H9 (cell line): ENCODE measurements around the gene DISC1. TPM values are rescaled to one million over a fixed set of nuclear protein-coding genes. Genes with fewer than 3 reads are reported as not detected.

Source experiments
- DNase-seq: peaks from one replicate; pipeline ENCODE4 v3.0.0-alpha.2; 2017
- H2AFZ ChIP-seq: one replicate; pipeline ENCODE4 v1.6.1; 2013; ENCODE audit warnings: mild to moderate bottlenecking, low read length, control low read depth, moderate library complexity
- H2AK5ac ChIP-seq: 2 replicates; pipeline ENCODE4 v1.6.1; 2013; ENCODE audit warnings: low read length, control low read depth, mixed read lengths; ENCODE audit not compliant: insufficient read length
- H2BK120ac ChIP-seq: one replicate; pipeline ENCODE4 v1.6.1; 2013; ENCODE audit warnings: low read depth, mild to moderate bottlenecking, low read length, control low read depth, inconsistent platforms; ENCODE audit not compliant: poor library complexity, severe bottlenecking
- H2BK12ac ChIP-seq: 2 replicates; pipeline ENCODE4 v1.6.1; 2013; ENCODE audit warnings: low read length, control low read depth, mixed read lengths, low read depth; ENCODE audit not compliant: insufficient read length
- H2BK15ac ChIP-seq: 2 replicates; pipeline ENCODE4 v1.6.1; 2013; ENCODE audit warnings: low read depth, low read length, control low read depth
- H2BK20ac ChIP-seq: one replicate; pipeline ENCODE4 v1.6.1; 2013; ENCODE audit warnings: low read depth, mild to moderate bottlenecking, low read length, control low read depth, inconsistent platforms; ENCODE audit not compliant: poor library complexity, severe bottlenecking
- H2BK5ac ChIP-seq: 2 replicates; pipeline ENCODE4 v1.6.1; 2013; ENCODE audit warnings: low read length, control low read depth, mixed read lengths; ENCODE audit not compliant: insufficient read length
- H3K14ac ChIP-seq: 2 replicates; pipeline ENCODE4 v1.6.1; 2013; ENCODE audit warnings: low read length, control low read depth; ENCODE audit not compliant: insufficient read depth
- H3K18ac ChIP-seq: 2 replicates; pipeline ENCODE4 v1.6.1; 2013; ENCODE audit warnings: low read depth, mild to moderate bottlenecking, mixed read lengths, low read length, control low read depth; ENCODE audit not compliant: insufficient read length
- H3K23ac ChIP-seq: 2 replicates; pipeline ENCODE4 v1.6.1; 2013; ENCODE audit warnings: low read length, control low read depth, mixed read lengths, low read depth; ENCODE audit not compliant: insufficient read length
- H3K23me2 ChIP-seq: 2 replicates; pipeline ENCODE4 v1.6.1; 2013; ENCODE audit warnings: low read depth, mild to moderate bottlenecking, mixed read lengths, low read length, control low read depth; ENCODE audit not compliant: insufficient read length, poor library complexity, severe bottlenecking
- H3K27ac ChIP-seq: 2 replicates; pipeline ENCODE4 v1.5.1; 2013; ENCODE audit warnings: low read length, control low read depth, mixed read lengths, low read depth; ENCODE audit not compliant: insufficient read length
- H3K27me3 ChIP-seq: 2 replicates; pipeline ENCODE4 v1.6.1; 2013; ENCODE audit warnings: low read length, control low read depth, inconsistent platforms; ENCODE audit not compliant: insufficient read depth
- H3K4ac ChIP-seq: 2 replicates; pipeline ENCODE4 v1.6.1; 2013; ENCODE audit warnings: low read depth, mild to moderate bottlenecking, control low read depth, inconsistent platforms, low read length, moderate library complexity
- H3K4me1 ChIP-seq: 2 replicates; pipeline ENCODE4 v1.6.1; 2013; ENCODE audit warnings: low read length, control low read depth, inconsistent platforms; ENCODE audit not compliant: insufficient read depth
- H3K4me2 ChIP-seq: 2 replicates; pipeline ENCODE4 v1.6.1; 2013; ENCODE audit warnings: low read length, control low read depth, mixed read lengths; ENCODE audit not compliant: insufficient read length, insufficient read depth
- H3K56ac ChIP-seq: 2 replicates; pipeline ENCODE4 v1.6.1; 2013; ENCODE audit warnings: low read depth, mild to moderate bottlenecking, mixed read lengths, low read length, control low read depth; ENCODE audit not compliant: insufficient read length
- H3K79me1 ChIP-seq: 2 replicates; pipeline ENCODE4 v1.6.1; 2013; ENCODE audit warnings: low read depth, mild to moderate bottlenecking, moderate library complexity, low read length, control low read depth, inconsistent platforms; ENCODE audit not compliant: insufficient read depth, poor library complexity, severe bottlenecking
- H3K79me2 ChIP-seq: 2 replicates; pipeline ENCODE4 v1.6.1; 2013; ENCODE audit warnings: low read length, control low read depth, inconsistent platforms; ENCODE audit not compliant: insufficient read depth
- H3K9ac ChIP-seq: 2 replicates; pipeline ENCODE4 v1.6.1; 2013; ENCODE audit warnings: low read length, control low read depth, mixed read lengths; ENCODE audit not compliant: insufficient read length; ENCODE audit errors: extremely low read depth
- H3K9me3 ChIP-seq: one replicate; pipeline ENCODE4 v1.6.1; 2013; ENCODE audit warnings: low read depth, low read length, inconsistent platforms; ENCODE audit not compliant: control insufficient read depth
- H3T11ph ChIP-seq: one replicate; pipeline ENCODE4 v1.6.1; 2013; ENCODE audit warnings: mild to moderate bottlenecking, low read length, control low read depth, inconsistent platforms
- H4K20me1 ChIP-seq: one replicate; pipeline ENCODE4 v1.6.1; 2013; ENCODE audit not compliant: control insufficient read depth, insufficient read length, insufficient read depth
- H4K5ac ChIP-seq: 2 replicates; pipeline ENCODE4 v1.6.1; 2013; ENCODE audit warnings: low read depth, mild to moderate bottlenecking, mixed read lengths, low read length, control low read depth; ENCODE audit not compliant: insufficient read length
- H4K8ac ChIP-seq: replicated peaks from 2 replicates; pipeline ENCODE4 v1.6.1; 2013; ENCODE audit warnings: low read length, control low read depth, mixed read lengths, low read depth; ENCODE audit not compliant: insufficient read length
- H4K91ac ChIP-seq: 2 replicates; pipeline ENCODE4 v1.6.1; 2013; ENCODE audit warnings: low read depth, mild to moderate bottlenecking, moderate library complexity, mixed read lengths, low read length, control low read depth; ENCODE audit not compliant: insufficient read length
- H3K27ac Mint-ChIP-seq, 3 experiments: 2 replicates in 2 of 3; 3 replicates in 1 of 3; pipeline ENCODE4 v1.8.0; 2020 to 2021; ENCODE audit warnings: mixed read lengths in 3 of 3, mild to moderate bottlenecking in 1 of 3, moderate library complexity in 1 of 3
- H3K27me3 Mint-ChIP-seq: 2 replicates; pipeline ENCODE4 v1.8.0; 2021; ENCODE audit warnings: low read depth, mild to moderate bottlenecking, moderate library complexity, mixed read lengths
- H3K36me3 Mint-ChIP-seq, 3 experiments: 2 replicates in 2 of 3; 3 replicates in 1 of 3; pipeline ENCODE4 v1.8.0; 2020 to 2021; ENCODE audit warnings: low read depth in 3 of 3, mixed read lengths in 3 of 3; ENCODE audit not compliant: insufficient read depth in 1 of 3
- H3K4me1 Mint-ChIP-seq, 2 experiments: 2 replicates each; pipeline ENCODE4 v1.8.0; 2020; ENCODE audit warnings: mixed read lengths in 2 of 2
- H3K4me3 Mint-ChIP-seq, 2 experiments: 2 replicates in 1 of 2; 3 replicates in 1 of 2; pipeline ENCODE4 v1.8.0; 2020 to 2021; ENCODE audit warnings: mild to moderate bottlenecking in 2 of 2, mixed read lengths in 2 of 2, moderate library complexity in 1 of 2
- H3K9me3 Mint-ChIP-seq, 2 experiments: 2 replicates in 1 of 2; 3 replicates in 1 of 2; pipeline ENCODE4 v1.8.0; 2020; ENCODE audit warnings: mild to moderate bottlenecking in 2 of 2, mixed read lengths in 2 of 2, moderate library complexity in 1 of 2
- WGBS: extraction: QIAGEN DNeasy Blood & Tissue Kit; methylation state at CpG from one replicate; pipeline ENCODE4 v1.1.7; 2013; ENCODE audit warnings: missing lambda C conversion rate, low lambda C conversion rate, mixed read lengths; ENCODE audit not compliant: insufficient read length; ENCODE audit errors: extremely low coverage; 5-methylcytosine and 5-hydroxymethylcytosine counted together
- total RNA-seq: library from RNA; stranded (reverse); gene quantifications from 2 replicates; pipeline ENCODE4 v1.2.1, GENCODE V29; 2021
- TF ChIP-seq, protein P1 (sequence below): fragments of 200-600 bp; sonication (generic); conservative IDR thresholded peaks from 3 replicates; pipeline ENCODE4 v1.8.0; 2021; ENCODE audit warnings: antibody characterized with exemption, mild to moderate bottlenecking

DISC1 gene
- total RNA-seq, 1 experiment from 2014 or later, result 2.5 TPM

DNA sequence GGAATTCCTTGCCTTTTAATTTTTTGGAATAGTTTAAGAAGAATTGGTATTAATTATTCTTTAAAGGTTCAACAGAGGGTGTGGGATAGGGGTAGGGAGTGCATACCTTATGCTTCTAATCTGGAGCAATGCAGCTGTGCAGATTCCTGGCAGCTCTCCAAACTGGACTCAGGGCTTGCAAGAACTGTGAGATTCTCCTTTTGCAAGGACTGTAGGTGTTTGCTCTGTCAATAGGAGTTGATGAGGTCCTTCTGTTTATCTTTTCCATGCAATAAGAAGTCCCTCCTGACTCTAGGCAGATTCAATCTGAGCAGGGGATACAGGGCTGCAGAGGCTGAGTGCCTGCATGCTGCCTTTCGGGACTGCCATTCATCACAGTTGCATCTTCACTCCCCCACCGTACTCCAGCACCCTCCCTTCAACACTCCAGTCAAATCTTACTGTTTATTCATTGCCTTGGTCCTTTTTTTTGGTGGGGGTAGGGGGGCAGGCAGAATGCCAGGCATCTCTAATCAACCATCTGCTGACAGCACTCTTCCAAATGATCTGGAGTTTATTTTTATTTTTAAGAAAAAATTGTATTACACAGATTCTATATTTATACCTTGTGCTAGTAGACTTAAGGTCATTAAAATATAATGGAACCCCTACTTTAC, 122.3 kb downstream of the DISC1 start:
- Histone ChIP-seq H4K20me1 (no peaks in the 10 kb centered on the region), H3K14ac (no peak overlapping the region), H2AK5ac (no peak overlapping the region), H3K9ac (no peak overlapping the region), H2AFZ (no peak overlapping the region), H3K56ac (no peak overlapping the region), H2BK20ac (no peak overlapping the region), H3K4ac (no peak overlapping the region), H4K5ac (no peak overlapping the region), H4K8ac (no peak overlapping the region), H3K23ac (no peak overlapping the region), H3T11ph (no peak overlapping the region), H3K79me2 (no peaks in the 10 kb centered on the region), H3K27me3 (no peaks in the 10 kb centered on the region), H2BK5ac (no peak overlapping the region), H2BK120ac (no peak overlapping the region), H4K91ac (no peak overlapping the region), H3K79me1 (no peaks in the 10 kb centered on the region), H3K18ac (no peak overlapping the region), H3K9me3 (peaks cover 6% of the 10 kb centered on the region), H3K4me2 (no peak overlapping the region), H3K4me1 (no peaks in the 10 kb centered on the region), H3K23me2 (no peaks in the 10 kb centered on the region), H2BK15ac (no peak overlapping the region), H2BK12ac (no peak overlapping the region), H3K27ac (no peak overlapping the region)
- Mint-ChIP-seq H3K9me3 (peaks cover 16 to 18% of the 10 kb centered on the region in 2 experiments), H3K36me3 (peaks cover 10 to 13% (median 11%) of the 10 kb centered on the region in 3 experiments), H3K4me1 (no peaks in the 10 kb centered on the region), H3K4me3 (no peak overlapping the region), H3K27me3 (peaks cover 11% of the 10 kb centered on the region), H3K27ac (no peak overlapping the region)
- TF ChIP-seq, protein P1, sequence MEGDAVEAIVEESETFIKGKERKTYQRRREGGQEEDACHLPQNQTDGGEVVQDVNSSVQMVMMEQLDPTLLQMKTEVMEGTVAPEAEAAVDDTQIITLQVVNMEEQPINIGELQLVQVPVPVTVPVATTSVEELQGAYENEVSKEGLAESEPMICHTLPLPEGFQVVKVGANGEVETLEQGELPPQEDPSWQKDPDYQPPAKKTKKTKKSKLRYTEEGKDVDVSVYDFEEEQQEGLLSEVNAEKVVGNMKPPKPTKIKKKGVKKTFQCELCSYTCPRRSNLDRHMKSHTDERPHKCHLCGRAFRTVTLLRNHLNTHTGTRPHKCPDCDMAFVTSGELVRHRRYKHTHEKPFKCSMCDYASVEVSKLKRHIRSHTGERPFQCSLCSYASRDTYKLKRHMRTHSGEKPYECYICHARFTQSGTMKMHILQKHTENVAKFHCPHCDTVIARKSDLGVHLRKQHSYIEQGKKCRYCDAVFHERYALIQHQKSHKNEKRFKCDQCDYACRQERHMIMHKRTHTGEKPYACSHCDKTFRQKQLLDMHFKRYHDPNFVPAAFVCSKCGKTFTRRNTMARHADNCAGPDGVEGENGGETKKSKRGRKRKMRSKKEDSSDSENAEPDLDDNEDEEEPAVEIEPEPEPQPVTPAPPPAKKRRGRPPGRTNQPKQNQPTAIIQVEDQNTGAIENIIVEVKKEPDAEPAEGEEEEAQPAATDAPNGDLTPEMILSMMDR, result no peak
- DNase-seq, result no peak
- no CpG with 5 or more reads among the region's 2 CpGs for WGBS
